Kidney (tissue), 14 donors: ENCODE measurements around the gene COL4A2. TPM values are rescaled to one million over a fixed set of nuclear protein-coding genes. Genes with fewer than 3 reads are reported as not detected.

Experiments used
- DNase-seq, 5 donors: peaks; one replicate each; pipeline ENCODE4 v3.0.0-alpha.2; 2013 to 2020
- FAIRE-seq: peaks from 2 replicates; lab custom pipeline; 2012; peaks lifted over from hg19 to GRCh38; lab: Jason Lieb, UNC
- H3K27ac ChIP-seq, 2 donors: one replicate each; pipeline ENCODE4 v1.7.0; 2013; ENCODE audit warnings: low read depth in 2 of 2, low read length in 2 of 2, inconsistent platforms in 1 of 2
- H3K27me3 ChIP-seq: one replicate; pipeline ENCODE4 v1.7.1; 2013; ENCODE audit warnings: low read length, inconsistent platforms; ENCODE audit not compliant: control insufficient read depth, insufficient read depth
- H3K36me3 ChIP-seq, 3 donors: one replicate each; pipeline versions ENCODE4 v1.7.0 to v1.7.1; 2013; ENCODE audit warnings: low read length in 3 of 3, control low read depth in 1 of 3, inconsistent platforms in 1 of 3; ENCODE audit not compliant: insufficient read depth in 3 of 3, control insufficient read depth in 2 of 3
- H3K4me1 ChIP-seq, 3 donors: one replicate each; pipeline versions ENCODE4 v1.7.0 to v1.7.1; 2013; ENCODE audit warnings: low read length in 3 of 3, inconsistent platforms in 1 of 3, low read depth in 1 of 3; ENCODE audit not compliant: control insufficient read depth in 2 of 3, insufficient read depth in 2 of 3
- H3K4me3 ChIP-seq, 3 donors: one replicate each; pipeline versions ENCODE4 v1.7.0 to v1.8.1; 2013; ENCODE audit warnings: low read length in 3 of 3, control low read depth in 1 of 3, inconsistent platforms in 1 of 3
- H3K9ac ChIP-seq, 3 donors: one replicate each; pipeline versions ENCODE4 v1.7.0 to v1.7.1; 2013; ENCODE audit warnings: low read length in 3 of 3, control low read depth in 1 of 3, inconsistent platforms in 1 of 3
- H3K9me3 ChIP-seq, 3 donors: one replicate each; pipeline versions ENCODE4 v1.7.0 to v1.7.1; 2013; ENCODE audit warnings: low read length in 3 of 3, control low read depth in 1 of 3, inconsistent platforms in 1 of 3; ENCODE audit not compliant: control insufficient read depth in 2 of 3, insufficient read depth in 1 of 3
- CTCF ChIP-seq: IDR thresholded peaks from 3 replicates; pipeline ENCODE4 v1.5.1; 2012; ENCODE audit warnings: mild to moderate bottlenecking, moderate library complexity, borderline replicate concordance; ENCODE audit not compliant: insufficient read depth; ENCODE audit errors: extremely low read depth
- intact Hi-C: fragments of 100-400 bp; cut with DNase I; formaldehyde crosslinking; loops from one replicate; pipeline ENCODE4 v1.11.1; 2022
- polyA plus RNA-seq: library from polyadenylated mRNA; stranded (reverse); fragments of 350-450 nt; fragmentation: Illumina TruSeq; extraction: RNeasy Lipid Tissue Mini Kit (QIAGEN cat#74804); gene quantifications from one replicate; pipeline ENCODE4 v1.2.3, GENCODE V29; 2014; ENCODE audit warnings: low read depth, low replicate concordance; ENCODE audit not compliant: insufficient read depth
- total RNA-seq: library from RNA; stranded (reverse); fragmentation: NEBNext Ultra II Directional; extraction: Animal tissue kit (Norgen Biotek cat#: 25700); gene quantifications from one replicate; pipeline ENCODE4 v1.2.1, GENCODE V29; 2021
- donor health status: control.
- donor health status: control.
- donor health status: control.
- donor health status: control.
- donor health status: control.
- donor health status: DM: yes; HTN: yes; CAD: no.
- donor health status: Normal renal cell carcinoma (clear cell type).

COL4A2 gene
- total and polyA plus RNA-seq, 2 donors from 2014 or later = 126 to 265 TPM

GRCh38 chr13:110559429-110559943 is 252.4 kb downstream of the COL4A2 start:
- FAIRE-seq = no peak
- Histone ChIP-seq H3K27me3 (no peaks in the 10 kb centered on the region), H3K9ac (peak overlapping the region in 2 of 3 donors; percentile 8 to 99), H3K36me3 (peaks cover 0 to 3% (median under 1%) of the 10 kb centered on the region in 3 donors), H3K4me3 (peak overlapping the region in 2 of 3 donors; percentile 86 to 97), H3K4me1 (peaks cover 0 to 18% (median 8%) of the 10 kb centered on the region in 3 donors), H3K27ac (peak overlapping the region; percentile 97 to 98), H3K9me3 (no peaks in the 10 kb centered on the region)
- peak in 4 of 5 donors; percentile 39 to 80 (median 54) for DNase-seq
- intact Hi-C loops = no loop called here
- TF ChIP-seq CTCF = no peak

GRCh38 chr13:110559986-110560385 is 252.9 kb downstream of the COL4A2 start:
- intact Hi-C loops = no loop called here
- Histone ChIP-seq H3K9me3 (no peaks in the 10 kb centered on the region), H3K4me3 (peak overlapping the region in 2 of 3 donors; percentile 86 to 97), H3K27me3 (no peaks in the 10 kb centered on the region), H3K36me3 (peaks cover 0 to 6% (median 3%) of the 10 kb centered on the region in 3 donors), H3K9ac (peak overlapping the region in 2 of 3 donors; percentile 8 to 99), H3K4me1 (peaks cover 0 to 16% (median 8%) of the 10 kb centered on the region in 3 donors), H3K27ac (peak overlapping the region; percentile 97 to 98)
- FAIRE-seq = no peak
- no peak for TF ChIP-seq CTCF
- DNase-seq = no peak

- H3K36me3 ChIP-seq = peaks cover 0 to 8% (median 3%) of the 10 kb centered on the region in 3 donors
- no peak for FAIRE-seq
- H3K4me3 ChIP-seq = peak overlapping the region; percentile 53 to 97 (median 86)
- H3K9ac ChIP-seq = peak overlapping the region; percentile 27 to 99 (median 94)
- no peaks in the 10 kb centered on the region for H3K27me3 ChIP-seq
- peak in 2 of 5 donors; percentile 60 to 67 for DNase-seq
- intact Hi-C loops = no loop called here
- H3K9me3 ChIP-seq = no peaks in the 10 kb centered on the region
- peak overlapping the region; percentile 97 to 98 for H3K27ac ChIP-seq
- no peak for TF ChIP-seq CTCF
- peaks cover 0 to 16% (median 8%) of the 10 kb centered on the region in 3 donors for H3K4me1 ChIP-seq
Measured at GRCh38 chr13:110560601-110561343, 253.7 kb downstream of the COL4A2 start.
